ENCODE data around the gene DCLRE1C. TPM values are rescaled to one million over a fixed set of nuclear protein-coding genes. Genes with fewer than 3 reads are reported as not detected.

Gene DCLRE1C
- total and polyA plus RNA-seq, 2 of the 8 experiments (the other 6 are each of a cell fraction or from before 2014, with no cell fraction given): 0.77 to 7.4 TPM

DNA sequence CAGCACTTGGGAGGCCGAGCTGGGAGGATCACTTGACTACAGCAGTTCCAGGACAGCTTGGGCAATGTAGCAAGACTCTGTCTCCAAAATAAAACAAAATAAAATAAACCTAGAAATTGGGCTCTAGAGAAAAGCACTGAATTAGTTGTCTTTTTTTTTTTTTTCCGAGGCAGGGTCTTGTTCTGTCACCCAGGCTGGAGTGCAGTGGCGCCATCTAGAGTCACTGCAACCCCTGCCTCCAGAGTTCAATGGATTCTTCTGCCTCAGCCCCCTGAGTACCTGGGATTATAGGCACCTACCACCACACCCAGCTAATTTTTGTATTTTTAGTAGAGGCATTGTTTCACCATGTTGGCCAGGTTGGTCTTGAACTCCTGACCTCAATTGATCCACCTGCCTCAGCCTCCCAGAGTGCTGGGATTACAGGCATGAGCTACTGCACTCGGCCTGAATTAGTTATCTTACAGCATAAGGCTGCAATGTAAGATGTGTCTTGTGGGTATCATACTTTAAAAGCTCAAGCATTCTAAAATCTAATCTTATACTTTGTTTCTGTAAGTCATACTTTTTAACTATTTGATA lies 18.1 kb upstream of the DCLRE1C start:
- Histone ChIP-seq H3K14ac (ENCODE audit: insufficient read length) (no peak overlapping the region), H2BK20ac (ENCODE audit: low read length) (no peak overlapping the region), H4K20me1 (replicated peaks in 1 of 2; ENCODE audit: control insufficient read depth in 1 of 2, insufficient read depth in 2 of 2, low read length in 2 of 2) (no peaks in the 10 kb centered on the region), H2AK5ac (ENCODE audit: low read depth, low read length) (no peak overlapping the region), H2BK12ac (ENCODE audit: low read depth, low read length) (no peak overlapping the region), H2BK120ac (replicated peaks; ENCODE audit: low read depth, low read length) (no peak overlapping the region), H3K23ac (ENCODE audit: insufficient read length) (no peak overlapping the region), H4K5ac (ENCODE audit: insufficient read length, low read depth, low read length) (no peak overlapping the region), H3K4ac (replicated peaks; ENCODE audit: insufficient read length, low read depth, low read length) (no peak overlapping the region), H3K18ac (ENCODE audit: extremely low read depth, low read length) (no peak overlapping the region), H3K4me3 (ENCODE audit: extremely low read depth in 1 of 4, insufficient read depth in 2 of 4, low read depth in 3 of 4, low read length in 4 of 4) (no peak overlapping the region), H2BK15ac (ENCODE audit: low read length) (no peak overlapping the region), H2AFZ (ENCODE audit: low read length) (no peak overlapping the region), H3K79me1 (ENCODE audit: low read depth, low read length) (no peaks in the 10 kb centered on the region), H3K36me3 (ENCODE audit: control insufficient read depth in 2 of 4, insufficient read depth in 4 of 4, low read length in 3 of 4) (no peaks in the 10 kb centered on the region), H3K27ac (ENCODE audit: low read depth, low read length) (no peak overlapping the region), H3K79me2 (ENCODE audit: control insufficient read depth in 1 of 2, insufficient read depth in 2 of 2, low read length in 2 of 2) (no peaks in the 10 kb centered on the region), H4K91ac (replicated peaks; ENCODE audit: insufficient read length, low read length) (no peak overlapping the region), H2BK5ac (ENCODE audit: low read depth, low read length) (no peak overlapping the region), H3K27me3 (replicated peaks in 1 of 4; ENCODE audit: control insufficient read depth in 3 of 4, extremely low read depth in 1 of 4, insufficient read depth in 3 of 4, low read length in 3 of 4) (no peaks in the 10 kb centered on the region; a peak in 2 of 7 replicates), H3K4me2 (ENCODE audit: insufficient read depth in 1 of 2, low read depth in 2 of 2, low read length in 2 of 2) (no peak overlapping the region), H3K4me1 (replicated peaks in 1 of 4; ENCODE audit: control insufficient read depth in 3 of 4, insufficient read depth in 4 of 4, low read length in 3 of 4) (no peaks in the 10 kb centered on the region), H3K23me2 (ENCODE audit: low read depth, low read length) (no peaks in the 10 kb centered on the region), H3K56ac (replicated peaks; ENCODE audit: insufficient read length, low read depth, low read length) (no peak overlapping the region), H3K9ac (replicated peaks in 1 of 4; ENCODE audit: extremely low read depth in 1 of 4, low read depth in 3 of 4, low read length in 3 of 4) (no peak overlapping the region), H3K9me3 (ENCODE audit: insufficient read depth in 2 of 2, low read depth in 1 of 2, low read length in 1 of 2) (no peaks in the 10 kb centered on the region), H4K8ac (ENCODE audit: extremely low read depth, insufficient read depth, low read length) (no peak overlapping the region)
- TF ChIP-seq, protein P1, sequence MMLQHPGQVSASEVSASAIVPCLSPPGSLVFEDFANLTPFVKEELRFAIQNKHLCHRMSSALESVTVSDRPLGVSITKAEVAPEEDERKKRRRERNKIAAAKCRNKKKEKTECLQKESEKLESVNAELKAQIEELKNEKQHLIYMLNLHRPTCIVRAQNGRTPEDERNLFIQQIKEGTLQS (IDR thresholded peaks at IDR 0.05; ENCODE audit: insufficient read depth, low read depth, low read length): no peak
- TF ChIP-seq, protein P2, sequence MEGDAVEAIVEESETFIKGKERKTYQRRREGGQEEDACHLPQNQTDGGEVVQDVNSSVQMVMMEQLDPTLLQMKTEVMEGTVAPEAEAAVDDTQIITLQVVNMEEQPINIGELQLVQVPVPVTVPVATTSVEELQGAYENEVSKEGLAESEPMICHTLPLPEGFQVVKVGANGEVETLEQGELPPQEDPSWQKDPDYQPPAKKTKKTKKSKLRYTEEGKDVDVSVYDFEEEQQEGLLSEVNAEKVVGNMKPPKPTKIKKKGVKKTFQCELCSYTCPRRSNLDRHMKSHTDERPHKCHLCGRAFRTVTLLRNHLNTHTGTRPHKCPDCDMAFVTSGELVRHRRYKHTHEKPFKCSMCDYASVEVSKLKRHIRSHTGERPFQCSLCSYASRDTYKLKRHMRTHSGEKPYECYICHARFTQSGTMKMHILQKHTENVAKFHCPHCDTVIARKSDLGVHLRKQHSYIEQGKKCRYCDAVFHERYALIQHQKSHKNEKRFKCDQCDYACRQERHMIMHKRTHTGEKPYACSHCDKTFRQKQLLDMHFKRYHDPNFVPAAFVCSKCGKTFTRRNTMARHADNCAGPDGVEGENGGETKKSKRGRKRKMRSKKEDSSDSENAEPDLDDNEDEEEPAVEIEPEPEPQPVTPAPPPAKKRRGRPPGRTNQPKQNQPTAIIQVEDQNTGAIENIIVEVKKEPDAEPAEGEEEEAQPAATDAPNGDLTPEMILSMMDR (IDR thresholded peaks at IDR 0.05; ENCODE audit: control extremely low read depth in 1 of 3, insufficient read depth in 1 of 3, low read depth in 1 of 3, low read length in 3 of 3): peak; percentile 54 to 56 (median 54)
- TF ChIP-seq KDM1A (IDR thresholded peaks at IDR 0.05; ENCODE audit: borderline replicate concordance, low read length) (no peak), RAD21 (IDR thresholded peaks at IDR 0.05 in 1 of 2, conservative IDR thresholded peaks at IDR 0.05 in 1 of 2; ENCODE audit: low read depth in 2 of 2, low read length in 2 of 2) (peak; percentile 60 to 70)
- 47% methylated on average over 4 of the region's 4 CpGs; no CpG with 5 or more reads in 1 of the 2 experiments for WGBS, 2 experiments (ENCODE audit: extremely low coverage in 1 of 2, insufficient coverage in 1 of 2, insufficient read length in 1 of 2, insufficient replicate concordance in 2 of 2, low coverage in 1 of 2, low lambda C conversion rate in 2 of 2, missing lambda C conversion rate in 1 of 2)
- ChIA-PET CTCF (ENCODE audit: partially characterized antibody) (interaction anchor here (0.6 to 3.1 kb wide), 35 partner anchors 9 to 631 kb away, joined by 3 to 24 read pairs (median 3); partner anchors contain the start of genes DCLRE1C and MEIG1), POLR2A (ENCODE audit: partially characterized antibody) (interaction anchor here (0.7 kb wide), 1 partner anchor 160 kb away, joined by 5 read pairs; no protein-coding TSS in a partner anchor)
- peak in 1 of 2 experiments; percentile 63 for DNase-seq (ENCODE audit: low read depth in 1 of 2, low spot score in 2 of 2)
- FAIRE-seq: no peak

Measured in H1 (cell line).